GM19043 (cell line): ENCODE measurements around the gene ELK3.

Experiments
- ATAC-seq: cut with Tn5 transposase; IDR thresholded peaks from one replicate; pipeline ENCODE4 v1.9.1; 2021; ENCODE audit warnings: low read depth; ENCODE audit not compliant: unreplicated experiment

Gene ELK3

DNA sequence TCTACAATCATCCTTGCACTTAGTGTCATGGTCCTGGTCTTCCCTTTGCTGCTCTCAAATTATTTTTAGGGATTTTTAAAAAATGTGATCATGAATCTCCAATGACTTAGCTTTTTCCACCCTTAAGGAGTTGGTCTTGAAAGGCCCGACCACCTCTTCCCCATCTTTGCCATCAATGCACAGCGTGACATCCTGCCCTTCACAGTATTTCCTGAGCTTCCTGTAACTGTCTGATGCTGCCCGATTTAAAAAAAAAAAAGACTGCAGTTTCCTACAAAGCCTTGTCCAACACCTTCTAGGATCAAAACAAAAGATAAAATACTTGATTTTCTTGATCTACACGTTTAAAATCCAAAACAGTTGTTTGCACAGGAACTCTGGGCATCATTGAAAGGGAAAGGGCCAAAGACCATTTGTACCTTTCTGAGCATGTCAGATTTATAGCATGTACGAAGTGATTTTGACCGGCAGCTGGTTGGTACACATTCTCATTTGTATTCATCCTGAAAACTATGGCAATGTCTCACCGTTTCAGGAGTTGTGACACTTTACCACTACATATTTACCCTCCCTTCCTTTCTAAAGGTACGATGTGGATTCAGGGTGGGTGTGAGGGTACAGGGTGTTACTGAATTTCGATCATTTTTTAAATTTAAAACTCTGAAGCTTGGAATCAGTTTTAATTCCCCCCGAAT, 7.4 kb upstream of the ELK3 start:
- no peak for ATAC-seq

- ATAC-seq: no peak
Observed at GRCh38 chr12:96187956-96188355, 6.2 kb upstream of the ELK3 start.

DNA sequence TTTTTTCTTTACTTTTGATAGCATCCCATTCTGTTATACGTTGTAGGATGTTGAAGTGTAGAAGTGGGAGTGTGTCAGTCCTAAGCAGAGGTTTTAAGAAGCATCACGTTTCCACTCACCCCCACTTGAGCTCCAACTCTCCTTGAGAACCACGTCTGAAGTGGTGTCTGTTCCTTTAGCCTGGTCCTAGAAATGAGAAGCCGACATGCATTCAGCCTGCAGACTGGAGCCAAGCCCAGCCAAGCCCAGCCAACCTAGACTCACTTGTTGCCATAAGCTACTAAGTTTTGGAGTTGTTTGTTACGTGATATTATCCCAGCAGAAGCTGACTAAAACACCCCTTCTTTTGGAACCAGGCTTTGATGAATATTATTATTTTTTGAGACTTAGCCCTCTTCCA, 4.4 kb upstream of the ELK3 start:
- no peak for ATAC-seq

GRCh38 chr12:96190413-96191108, 3.6 kb upstream of the ELK3 start:
- ATAC-seq: no peak

DNA sequence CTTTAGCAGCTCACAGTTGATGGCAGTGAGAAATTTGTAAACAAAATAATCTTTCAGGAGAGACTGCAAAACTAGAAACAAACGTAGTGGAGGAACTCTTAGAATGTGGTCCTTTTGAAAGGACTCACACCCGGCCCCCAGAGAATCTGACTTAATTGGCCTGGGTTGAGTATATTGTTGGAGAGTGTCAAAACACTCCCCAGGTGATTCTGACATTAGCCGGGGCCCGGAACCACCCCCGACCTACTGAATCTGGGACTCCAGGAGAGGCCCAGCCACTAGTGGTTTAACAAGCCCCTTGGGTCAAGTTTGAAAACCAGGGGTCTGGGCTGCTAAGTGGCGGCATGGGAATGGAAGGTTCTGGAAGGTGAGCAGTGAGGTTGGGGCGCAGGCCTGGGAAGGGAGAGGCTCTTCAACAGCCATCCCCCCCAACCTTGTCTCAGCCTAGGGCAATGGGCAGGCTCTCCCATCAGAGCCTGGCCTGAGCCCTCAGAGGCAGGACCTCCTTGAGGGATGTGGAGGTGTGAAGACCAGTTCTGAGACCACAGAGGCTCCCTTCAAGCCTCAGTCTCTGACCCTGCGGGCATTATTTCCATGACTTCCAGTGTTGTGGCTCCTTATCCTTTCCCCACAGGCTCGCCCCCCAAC, 1.1 kb upstream of the ELK3 start:
- ATAC-seq: no peak

DNA sequence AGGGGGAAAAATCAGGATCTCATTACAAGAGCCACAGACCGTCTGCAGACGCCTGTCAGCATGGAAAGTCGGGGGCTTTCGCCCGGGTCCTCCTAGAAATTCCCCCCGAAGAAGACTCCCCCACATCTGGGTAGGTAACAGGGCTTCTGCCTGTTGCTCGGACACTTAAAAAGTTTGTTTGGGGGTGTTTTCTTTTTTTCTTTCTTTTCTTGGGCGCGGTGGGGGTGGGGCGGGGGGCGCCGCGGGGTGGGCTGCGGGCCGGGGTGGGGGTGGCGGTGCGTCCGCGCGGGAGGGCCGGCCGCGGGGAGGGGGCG, 358 bp downstream of the ELK3 start:
- ATAC-seq: no peak

DNA sequence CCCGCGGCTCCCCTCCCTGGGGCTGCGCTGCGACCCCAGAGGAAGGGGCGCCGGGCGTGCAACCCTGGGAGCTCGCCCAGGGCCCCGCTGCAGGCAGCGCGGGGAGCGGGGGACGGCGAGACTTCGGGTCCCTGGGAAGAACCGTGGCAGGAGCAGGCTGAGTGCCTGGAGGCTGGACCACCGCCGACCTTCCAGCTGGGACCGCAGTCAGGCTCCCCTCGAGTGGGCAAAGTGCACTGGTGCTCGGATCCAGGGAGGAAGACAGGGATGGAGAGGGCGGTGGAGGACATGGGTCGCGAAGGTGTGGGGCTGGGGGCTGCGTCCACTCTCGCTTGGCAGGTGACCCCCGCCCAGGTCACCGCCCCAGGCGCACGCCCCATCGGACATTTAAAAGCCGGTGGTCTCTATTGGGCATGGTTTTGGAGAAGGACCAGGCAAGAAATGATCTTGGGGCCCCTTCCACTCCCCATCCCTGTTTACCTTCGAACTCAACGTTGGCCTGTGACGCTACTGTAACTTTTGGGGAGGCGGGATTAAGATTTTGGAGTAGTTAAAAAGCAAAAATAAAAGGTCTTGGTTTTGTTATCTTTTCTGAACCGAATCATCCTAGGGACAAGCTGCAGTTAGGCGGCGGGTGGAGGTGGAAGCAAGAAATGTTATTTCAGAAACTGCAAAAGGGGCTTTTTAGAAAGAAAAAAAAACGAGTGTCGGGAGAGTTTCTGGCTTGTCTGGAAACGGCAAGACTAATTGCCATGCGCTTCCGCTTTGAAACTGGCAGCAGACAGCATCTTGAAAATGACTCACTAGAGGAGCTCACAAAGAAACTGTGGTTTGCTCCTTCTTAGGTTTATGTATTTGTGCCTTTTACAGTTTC, 1.0 kb downstream of the ELK3 start:
- ATAC-seq: peak; percentile 71

- ATAC-seq: no peak
Observed at GRCh38 chr12:96195845-96196451, 1.8 kb downstream of the ELK3 start.

DNA sequence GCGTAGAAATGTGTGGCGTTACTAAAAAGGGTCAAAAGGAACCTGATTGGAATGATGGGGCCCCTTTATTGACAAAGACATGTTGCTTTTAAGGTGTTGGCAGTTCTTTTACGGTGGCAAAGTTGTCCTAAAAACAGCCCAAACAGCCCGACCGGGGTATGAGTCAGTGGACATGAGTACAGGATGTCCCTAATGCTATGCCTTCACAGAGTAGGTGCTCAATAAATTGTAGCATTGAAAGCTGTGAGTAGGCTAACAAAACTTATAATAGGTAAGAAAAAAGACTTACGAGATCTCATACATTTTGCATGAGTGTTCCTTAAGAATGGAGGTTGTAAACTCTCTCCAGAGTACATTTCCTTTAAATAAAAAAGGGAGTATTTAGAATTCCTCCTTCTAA, 2.6 kb downstream of the ELK3 start:
- ATAC-seq: no peak

GRCh38 chr12:96197503-96198272, 3.5 kb downstream of the ELK3 start:
- ATAC-seq: no peak

GRCh38 chr12:96198965-96199364, 4.8 kb downstream of the ELK3 start:
- ATAC-seq: no peak

DNA sequence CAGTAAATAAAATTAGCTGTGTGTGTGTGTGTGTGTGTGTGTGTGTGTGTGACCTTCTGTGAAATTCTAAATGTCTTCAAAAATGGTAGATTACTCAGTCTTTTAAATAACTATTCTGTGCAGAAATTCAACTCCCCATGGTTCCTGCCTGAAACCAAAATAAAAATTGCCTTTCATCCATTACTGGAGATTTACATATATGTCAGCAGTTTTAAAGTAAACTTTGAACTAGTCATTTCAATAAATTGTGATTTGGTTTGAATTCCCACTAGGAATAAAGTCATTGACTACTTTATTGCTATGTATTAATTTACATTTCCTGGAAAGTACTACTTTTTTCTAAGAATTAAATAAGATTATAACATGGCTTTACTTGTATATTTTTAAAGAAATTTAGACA, 5.3 kb downstream of the ELK3 start:
- no peak for ATAC-seq

GRCh38 chr12:96201272-96202227, 7.4 kb downstream of the ELK3 start:
- ATAC-seq: no peak

- no peak for ATAC-seq
Observed at GRCh38 chr12:96204381-96204780, 10.2 kb downstream of the ELK3 start.

DNA sequence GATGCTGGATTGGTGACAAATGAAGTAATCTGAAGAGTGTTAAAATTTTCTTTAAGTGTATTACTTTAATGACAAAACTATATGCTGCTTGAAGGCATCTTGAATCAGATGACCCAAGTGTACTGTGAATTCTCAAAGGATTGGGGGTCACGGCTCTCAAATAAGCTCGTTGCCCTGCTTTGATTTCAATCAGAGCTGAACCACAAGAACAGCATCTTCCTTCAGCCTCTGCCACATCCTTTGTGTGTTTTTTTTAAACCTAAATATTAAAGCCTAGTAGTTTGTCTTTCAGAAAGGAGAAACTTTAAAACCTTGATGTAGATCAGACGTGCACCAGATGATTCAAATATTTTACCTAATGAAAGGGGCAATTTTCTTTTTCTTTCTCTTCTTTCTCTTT, 11.7 kb downstream of the ELK3 start:
- ATAC-seq: no peak

GRCh38 chr12:96206936-96207662, 12.9 kb downstream of the ELK3 start:
- ATAC-seq: no peak

DNA sequence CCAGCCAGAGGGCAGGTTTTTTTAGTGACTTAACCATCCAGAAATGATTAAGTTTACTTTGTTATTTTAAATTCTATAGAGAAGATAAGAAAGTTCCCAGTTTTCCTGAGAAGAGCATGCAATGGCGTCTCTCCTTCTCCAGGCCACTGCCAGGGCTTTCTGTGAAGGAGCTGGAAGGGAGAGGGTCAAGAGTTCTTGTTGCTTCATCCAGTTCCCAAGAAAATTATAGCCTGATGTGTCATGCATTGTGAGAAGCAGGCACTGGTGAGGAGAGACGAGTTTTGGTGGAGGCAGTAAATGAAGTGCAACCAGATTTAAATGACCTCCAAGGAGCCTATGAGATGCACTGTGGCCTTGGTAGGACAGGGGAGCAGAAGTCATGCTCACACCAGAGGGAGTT, 14.2 kb downstream of the ELK3 start:
- no peak for ATAC-seq
